ENCODE data around the gene MAB21L4. TPM values are rescaled to one million over a fixed set of nuclear protein-coding genes. Genes with fewer than 3 reads are reported as not detected.

MAB21L4 gene
- total and polyA plus RNA-seq, 2 experiments from 2014 or later, result not detected

DNA sequence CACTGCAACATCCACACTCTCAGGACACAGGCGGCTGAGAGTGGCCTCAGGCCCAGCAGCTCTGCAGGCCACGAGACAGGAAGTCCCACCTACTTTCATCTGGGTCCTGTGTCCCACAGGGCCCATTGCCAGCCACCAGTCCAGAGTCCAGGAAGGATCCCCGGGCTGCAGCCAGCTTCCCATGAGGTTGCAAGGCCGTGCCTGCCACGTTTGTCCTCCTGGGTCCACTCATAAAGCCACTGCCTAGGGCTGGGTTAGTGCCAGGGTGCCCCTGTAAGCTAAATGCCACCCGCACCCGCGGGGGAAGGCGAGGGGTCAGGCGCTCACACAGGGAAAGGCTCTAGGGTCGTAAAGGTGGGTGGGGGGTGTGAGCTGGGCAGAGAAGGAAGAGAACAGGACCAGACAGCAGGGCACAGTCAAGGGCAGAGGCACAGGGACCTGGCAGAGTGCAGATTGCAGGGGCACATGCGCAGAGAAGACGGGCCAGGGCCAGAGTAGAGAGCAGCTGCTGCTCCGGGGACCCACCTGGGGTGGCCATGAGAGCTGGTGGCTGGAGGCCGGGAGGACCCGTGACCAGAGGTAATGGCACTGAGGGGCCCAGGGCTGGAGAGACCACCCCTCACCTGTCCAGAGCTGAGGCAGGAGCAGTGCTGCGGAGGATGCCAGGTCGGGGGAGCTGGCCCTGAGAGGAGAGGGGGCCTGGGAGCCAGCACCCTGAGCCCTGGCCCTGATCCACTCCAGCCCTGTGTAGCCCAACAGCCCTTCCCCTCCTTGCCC lies 19.3 kb downstream of the MAB21L4 start:
- H3K36me3 ChIP-seq (ENCODE audit: insufficient read depth), result no peaks in the 10 kb centered on the region
- H3F3A ChIP-seq (replicated peaks; ENCODE audit: low read depth), result no peaks in the 10 kb centered on the region
- no peak for ATAC-seq
- H4K20me1 ChIP-seq (replicated peaks; ENCODE audit: insufficient read depth), result no peaks in the 10 kb centered on the region
- Mint-ChIP-seq H3K27me3 (ENCODE audit: insufficient read depth, low read depth, poor library complexity) (peaks cover 4% of the 10 kb centered on the region), H3K4me1 (0 out of 3 replicates have a peak, but pooled peaks cover 2% of the 10 kb centered on the region), H3K4me3 (no peak overlapping the region), H3K9me3 (no peaks in the 10 kb centered on the region), H3K27ac (no peak overlapping the region), H3K36me3 (ENCODE audit: low read depth) (no peaks in the 10 kb centered on the region)
- no peaks in the 10 kb centered on the region for H3K4me1 ChIP-seq (ENCODE audit: insufficient read depth)
- no peaks in the 10 kb centered on the region for H3K9me2 ChIP-seq (ENCODE audit: insufficient read depth)
- no peaks in the 10 kb centered on the region for H3K27me3 ChIP-seq (ENCODE audit: insufficient read depth)
- DNase-seq (ENCODE audit: low spot score), result no peak
- no peak overlapping the region for H2AFZ ChIP-seq
- H3K27ac ChIP-seq (ENCODE audit: low read depth), result no peak overlapping the region
- no peaks in the 10 kb centered on the region for H3K79me2 ChIP-seq (replicated peaks; ENCODE audit: insufficient read depth)
- H3K4me2 ChIP-seq, result no peak overlapping the region
- TF ChIP-seq NANOG (IDR thresholded peaks at IDR 0.05; ENCODE audit: borderline replicate concordance) (no peak), EZH2phosphoT487 (IDR thresholded peaks at IDR 0.05; ENCODE audit: unreplicated experiment) (no peak), JUNB (IDR thresholded peaks at IDR 0.05; ENCODE audit: unreplicated experiment) (no peak), POLR2AphosphoS5 (IDR thresholded peaks at IDR 0.05; ENCODE audit: low read depth) (no peak), EZH2 (IDR thresholded peaks at IDR 0.05; ENCODE audit: low read depth, unreplicated experiment) (no peak)
- TF ChIP-seq, protein P1, sequence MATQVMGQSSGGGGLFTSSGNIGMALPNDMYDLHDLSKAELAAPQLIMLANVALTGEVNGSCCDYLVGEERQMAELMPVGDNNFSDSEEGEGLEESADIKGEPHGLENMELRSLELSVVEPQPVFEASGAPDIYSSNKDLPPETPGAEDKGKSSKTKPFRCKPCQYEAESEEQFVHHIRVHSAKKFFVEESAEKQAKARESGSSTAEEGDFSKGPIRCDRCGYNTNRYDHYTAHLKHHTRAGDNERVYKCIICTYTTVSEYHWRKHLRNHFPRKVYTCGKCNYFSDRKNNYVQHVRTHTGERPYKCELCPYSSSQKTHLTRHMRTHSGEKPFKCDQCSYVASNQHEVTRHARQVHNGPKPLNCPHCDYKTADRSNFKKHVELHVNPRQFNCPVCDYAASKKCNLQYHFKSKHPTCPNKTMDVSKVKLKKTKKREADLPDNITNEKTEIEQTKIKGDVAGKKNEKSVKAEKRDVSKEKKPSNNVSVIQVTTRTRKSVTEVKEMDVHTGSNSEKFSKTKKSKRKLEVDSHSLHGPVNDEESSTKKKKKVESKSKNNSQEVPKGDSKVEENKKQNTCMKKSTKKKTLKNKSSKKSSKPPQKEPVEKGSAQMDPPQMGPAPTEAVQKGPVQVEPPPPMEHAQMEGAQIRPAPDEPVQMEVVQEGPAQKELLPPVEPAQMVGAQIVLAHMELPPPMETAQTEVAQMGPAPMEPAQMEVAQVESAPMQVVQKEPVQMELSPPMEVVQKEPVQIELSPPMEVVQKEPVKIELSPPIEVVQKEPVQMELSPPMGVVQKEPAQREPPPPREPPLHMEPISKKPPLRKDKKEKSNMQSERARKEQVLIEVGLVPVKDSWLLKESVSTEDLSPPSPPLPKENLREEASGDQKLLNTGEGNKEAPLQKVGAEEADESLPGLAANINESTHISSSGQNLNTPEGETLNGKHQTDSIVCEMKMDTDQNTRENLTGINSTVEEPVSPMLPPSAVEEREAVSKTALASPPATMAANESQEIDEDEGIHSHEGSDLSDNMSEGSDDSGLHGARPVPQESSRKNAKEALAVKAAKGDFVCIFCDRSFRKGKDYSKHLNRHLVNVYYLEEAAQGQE (IDR thresholded peaks at IDR 0.05; ENCODE audit: unreplicated experiment), result no peak
- TF ChIP-seq, protein P2, sequence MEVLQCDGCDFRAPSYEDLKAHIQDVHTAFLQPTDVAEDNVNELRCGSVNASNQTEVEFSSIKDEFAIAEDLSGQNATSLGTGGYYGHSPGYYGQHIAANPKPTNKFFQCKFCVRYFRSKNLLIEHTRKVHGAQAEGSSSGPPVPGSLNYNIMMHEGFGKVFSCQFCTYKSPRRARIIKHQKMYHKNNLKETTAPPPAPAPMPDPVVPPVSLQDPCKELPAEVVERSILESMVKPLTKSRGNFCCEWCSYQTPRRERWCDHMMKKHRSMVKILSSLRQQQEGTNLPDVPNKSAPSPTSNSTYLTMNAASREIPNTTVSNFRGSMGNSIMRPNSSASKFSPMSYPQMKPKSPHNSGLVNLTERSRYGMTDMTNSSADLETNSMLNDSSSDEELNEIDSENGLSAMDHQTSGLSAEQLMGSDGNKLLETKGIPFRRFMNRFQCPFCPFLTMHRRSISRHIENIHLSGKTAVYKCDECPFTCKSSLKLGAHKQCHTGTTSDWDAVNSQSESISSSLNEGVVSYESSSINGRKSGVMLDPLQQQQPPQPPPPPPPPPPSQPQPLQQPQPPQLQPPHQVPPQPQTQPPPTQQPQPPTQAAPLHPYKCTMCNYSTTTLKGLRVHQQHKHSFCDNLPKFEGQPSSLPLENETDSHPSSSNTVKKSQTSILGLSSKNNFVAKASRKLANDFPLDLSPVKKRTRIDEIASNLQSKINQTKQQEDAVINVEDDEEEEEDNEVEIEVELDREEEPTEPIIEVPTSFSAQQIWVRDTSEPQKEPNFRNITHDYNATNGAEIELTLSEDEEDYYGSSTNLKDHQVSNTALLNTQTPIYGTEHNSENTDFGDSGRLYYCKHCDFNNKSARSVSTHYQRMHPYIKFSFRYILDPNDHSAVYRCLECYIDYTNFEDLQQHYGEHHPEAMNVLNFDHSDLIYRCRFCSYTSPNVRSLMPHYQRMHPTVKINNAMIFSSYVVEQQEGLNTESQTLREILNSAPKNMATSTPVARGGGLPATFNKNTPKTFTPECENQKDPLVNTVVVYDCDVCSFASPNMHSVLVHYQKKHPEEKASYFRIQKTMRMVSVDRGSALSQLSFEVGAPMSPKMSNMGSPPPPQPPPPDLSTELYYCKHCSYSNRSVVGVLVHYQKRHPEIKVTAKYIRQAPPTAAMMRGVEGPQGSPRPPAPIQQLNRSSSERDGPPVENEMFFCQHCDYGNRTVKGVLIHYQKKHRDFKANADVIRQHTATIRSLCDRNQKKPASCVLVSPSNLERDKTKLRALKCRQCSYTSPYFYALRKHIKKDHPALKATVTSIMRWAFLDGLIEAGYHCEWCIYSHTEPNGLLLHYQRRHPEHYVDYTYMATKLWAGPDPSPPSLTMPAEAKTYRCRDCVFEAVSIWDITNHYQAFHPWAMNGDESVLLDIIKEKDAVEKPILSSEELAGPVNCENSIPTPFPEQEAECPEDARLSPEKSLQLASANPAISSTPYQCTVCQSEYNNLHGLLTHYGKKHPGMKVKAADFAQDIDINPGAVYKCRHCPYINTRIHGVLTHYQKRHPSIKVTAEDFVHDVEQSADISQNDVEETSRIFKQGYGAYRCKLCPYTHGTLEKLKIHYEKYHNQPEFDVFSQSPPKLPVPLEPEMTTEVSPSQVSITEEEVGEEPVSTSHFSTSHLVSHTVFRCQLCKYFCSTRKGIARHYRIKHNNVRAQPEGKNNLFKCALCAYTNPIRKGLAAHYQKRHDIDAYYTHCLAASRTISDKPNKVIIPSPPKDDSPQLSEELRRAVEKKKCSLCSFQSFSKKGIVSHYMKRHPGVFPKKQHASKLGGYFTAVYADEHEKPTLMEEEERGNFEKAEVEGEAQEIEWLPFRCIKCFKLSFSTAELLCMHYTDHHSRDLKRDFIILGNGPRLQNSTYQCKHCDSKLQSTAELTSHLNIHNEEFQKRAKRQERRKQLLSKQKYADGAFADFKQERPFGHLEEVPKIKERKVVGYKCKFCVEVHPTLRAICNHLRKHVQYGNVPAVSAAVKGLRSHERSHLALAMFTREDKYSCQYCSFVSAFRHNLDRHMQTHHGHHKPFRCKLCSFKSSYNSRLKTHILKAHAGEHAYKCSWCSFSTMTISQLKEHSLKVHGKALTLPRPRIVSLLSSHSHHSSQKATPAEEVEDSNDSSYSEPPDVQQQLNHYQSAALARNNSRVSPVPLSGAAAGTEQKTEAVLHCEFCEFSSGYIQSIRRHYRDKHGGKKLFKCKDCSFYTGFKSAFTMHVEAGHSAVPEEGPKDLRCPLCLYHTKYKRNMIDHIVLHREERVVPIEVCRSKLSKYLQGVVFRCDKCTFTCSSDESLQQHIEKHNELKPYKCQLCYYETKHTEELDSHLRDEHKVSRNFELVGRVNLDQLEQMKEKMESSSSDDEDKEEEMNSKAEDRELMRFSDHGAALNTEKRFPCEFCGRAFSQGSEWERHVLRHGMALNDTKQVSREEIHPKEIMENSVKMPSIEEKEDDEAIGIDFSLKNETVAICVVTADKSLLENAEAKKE (CRISPR knock-in tag; IDR thresholded peaks at IDR 0.05), result no peak
- no peak overlapping the region for H3K4me3 ChIP-seq

Measured in GM23338 (cell line).